Stimulated activated CD4-positive, alpha-beta T cell treated with anti-CD3 and anti-CD28 coated beads, TNF-alpha, amount 100 ng/mL, for 1 hour (primary cell): ENCODE results near the gene CLCA2.

Source experiments
- DNase-seq, 3 donors: peaks; one replicate each; pipeline ENCODE4 v3.0.0-alpha.2; 2020; ENCODE audit warnings: low read depth in 3 of 3, low spot score in 1 of 3

Gene CLCA2

GRCh38 chr1:86423873-86424272, at the start of gene CLCA2:
Gene CLCA2 (plus strand): TSS chr1:86424171. CDS start chr1:86424248, 77 bp downstream.
- DNase-seq: no peak

GRCh38 chr1:86375688-86376087, 48.3 kb upstream of the CLCA2 start:
- no peak for DNase-seq

GRCh38 chr1:86377341-86377740, 46.6 kb upstream of the CLCA2 start:
- DNase-seq: no peak

GRCh38 chr1:86378813-86379212, 45.2 kb upstream of the CLCA2 start:
- no peak for DNase-seq

GRCh38 chr1:86380257-86380861, 43.6 kb upstream of the CLCA2 start:
- no peak for DNase-seq

- no peak for DNase-seq
Measured at GRCh38 chr1:86381223-86381622, 42.7 kb upstream of the CLCA2 start.

GRCh38 chr1:86382878-86383277, 41.1 kb upstream of the CLCA2 start:
- DNase-seq: no peak

GRCh38 chr1:86387916-86388627, 35.9 kb upstream of the CLCA2 start:
- DNase-seq: no peak

- no peak for DNase-seq
Measured at GRCh38 chr1:86388777-86389176, 35.2 kb upstream of the CLCA2 start.

- no peak for DNase-seq
Measured at GRCh38 chr1:86389307-86389706, 34.7 kb upstream of the CLCA2 start.

- no peak for DNase-seq
Measured at GRCh38 chr1:86394416-86394815, 29.6 kb upstream of the CLCA2 start.

- DNase-seq: peak; percentile 69 to 76 (median 69)
Measured at GRCh38 chr1:86395751-86396497, 28.0 kb upstream of the CLCA2 start, which contains the start of gene ODF2L. Gene ODF2L (minus strand): TSS chr1:86396323. CDS start chr1:86387027, 9,296 bp downstream.

- DNase-seq: no peak
Measured at GRCh38 chr1:86396498-86396890, 27.5 kb upstream of the CLCA2 start.

GRCh38 chr1:86409416-86410021, 14.5 kb upstream of the CLCA2 start:
- no peak for DNase-seq

GRCh38 chr1:86410879-86411278, 13.1 kb upstream of the CLCA2 start:
- DNase-seq: no peak

GRCh38 chr1:86416343-86416742, 7.6 kb upstream of the CLCA2 start:
- no peak for DNase-seq

- DNase-seq: peak in 1 of 3 donors; percentile 9
Measured at GRCh38 chr1:86419277-86419903, 4.6 kb upstream of the CLCA2 start.

GRCh38 chr1:86421601-86422280, 2.2 kb upstream of the CLCA2 start:
- DNase-seq: no peak

GRCh38 chr1:86423473-86423872, 498 bp upstream of the CLCA2 start:
- no peak for DNase-seq

- no peak for DNase-seq
Measured at GRCh38 chr1:86429122-86429725, 5.3 kb downstream of the CLCA2 start.
